Medulla oblongata (tissue), 1 donor: ENCODE measurements around the gene SCCPDH.
"Not testable (repeated sequence)": the region's sequence is repeated elsewhere in the genome, so short reads cannot be mapped to it uniquely, and the experiment has no call there.

Source experiments
- DNase-seq: peaks from one replicate; pipeline ENCODE4 v3.0.0-alpha.2; 2015; ENCODE audit errors: extremely low spot score

Gene SCCPDH

DNA sequence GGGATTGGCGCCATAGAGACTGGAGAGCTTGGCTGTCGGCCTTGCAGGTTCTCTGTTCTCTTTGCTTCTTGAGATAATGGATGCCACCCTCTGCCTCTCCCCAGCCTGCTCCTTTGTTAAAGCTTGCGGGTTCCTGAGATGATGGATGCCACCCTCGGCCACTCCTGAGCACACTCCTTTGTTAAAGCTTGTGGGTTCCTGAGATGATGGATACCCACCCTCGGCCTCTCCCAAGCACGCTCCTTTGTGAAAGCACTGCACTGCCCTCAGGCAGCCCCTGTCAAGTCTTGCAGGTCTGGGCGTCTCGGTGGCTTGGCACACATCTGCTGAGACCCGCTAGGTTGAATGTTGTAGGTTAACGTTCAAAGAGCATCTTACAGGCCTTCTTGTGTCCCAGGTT lies 76.5 kb downstream of the SCCPDH start:
- no peak for DNase-seq

DNA sequence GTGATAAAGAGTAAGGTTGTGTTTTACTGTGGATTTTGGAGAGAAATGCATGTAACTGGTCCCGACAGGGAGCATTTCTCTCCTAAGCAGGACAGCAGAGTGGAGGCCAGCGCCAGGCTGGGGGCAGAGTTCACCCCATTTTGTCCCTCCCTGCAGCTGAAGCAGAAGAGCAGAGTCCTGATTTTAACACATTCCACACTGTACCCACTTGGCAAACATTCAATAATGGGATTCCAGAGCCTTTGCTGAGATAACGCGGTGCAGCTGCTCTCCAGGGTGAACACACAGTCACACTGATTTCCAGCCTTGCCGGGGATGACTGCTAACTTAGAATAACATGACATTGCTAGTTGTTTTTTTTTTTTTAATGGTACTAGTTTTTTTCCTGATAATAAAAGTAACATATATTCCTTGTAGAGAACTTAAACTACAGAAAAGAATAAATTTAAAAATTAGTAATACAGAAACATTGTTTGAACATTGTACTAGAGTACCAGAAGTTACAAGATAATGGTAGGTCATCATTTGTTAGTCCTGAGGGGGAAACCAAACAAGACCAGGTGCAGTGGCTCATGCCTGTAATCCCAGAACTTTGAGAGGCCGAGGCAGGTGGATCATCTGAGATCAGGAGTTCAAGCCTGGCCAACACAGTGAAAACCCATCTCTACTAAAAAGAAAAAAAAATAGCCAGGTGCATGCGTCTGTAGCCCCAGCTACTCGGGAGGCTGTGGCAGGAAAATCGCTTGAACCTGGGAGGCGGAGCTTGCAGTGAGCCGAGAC lies 77.2 kb downstream of the SCCPDH start:
- no peak for DNase-seq

DNA sequence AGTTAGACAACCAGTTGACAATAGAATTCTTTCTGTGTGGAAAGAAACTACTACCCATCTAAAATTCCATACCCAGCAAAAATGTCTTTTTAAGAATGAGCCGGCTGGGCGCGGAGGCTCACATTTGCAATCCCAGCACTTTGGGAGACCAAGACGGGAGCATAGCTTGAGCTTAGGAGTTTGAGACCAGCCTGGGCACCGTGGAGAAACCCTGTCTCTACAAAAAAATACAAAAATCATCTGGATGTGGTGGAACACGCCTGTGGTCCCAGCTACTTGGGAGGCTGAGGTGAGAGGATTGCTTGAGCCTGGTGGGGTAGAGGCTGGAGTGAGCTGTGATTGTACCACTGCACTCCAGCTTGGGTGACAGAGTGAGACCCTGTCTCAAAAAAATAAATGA lies 79.2 kb downstream of the SCCPDH start:
- no peak for DNase-seq

DNA sequence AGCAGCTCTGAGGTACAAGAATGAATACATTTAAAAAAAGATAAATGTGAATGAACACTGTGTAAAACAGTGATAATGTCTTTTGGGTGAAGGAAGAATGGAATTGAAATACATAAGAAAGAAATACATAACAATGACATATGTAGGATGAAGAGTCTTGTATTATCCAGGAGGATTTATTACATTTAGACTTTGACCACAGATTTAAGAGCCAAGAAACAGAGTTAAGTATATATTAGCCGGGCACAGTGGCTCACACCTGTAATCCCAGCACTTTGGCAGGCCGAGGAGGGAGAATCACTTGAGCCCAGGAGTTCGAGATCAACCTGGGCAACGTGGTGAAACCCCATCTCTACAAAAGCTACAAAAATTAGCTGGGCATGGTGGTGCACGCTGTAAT lies 79.7 kb downstream of the SCCPDH start:
- DNase-seq = no peak

DNA sequence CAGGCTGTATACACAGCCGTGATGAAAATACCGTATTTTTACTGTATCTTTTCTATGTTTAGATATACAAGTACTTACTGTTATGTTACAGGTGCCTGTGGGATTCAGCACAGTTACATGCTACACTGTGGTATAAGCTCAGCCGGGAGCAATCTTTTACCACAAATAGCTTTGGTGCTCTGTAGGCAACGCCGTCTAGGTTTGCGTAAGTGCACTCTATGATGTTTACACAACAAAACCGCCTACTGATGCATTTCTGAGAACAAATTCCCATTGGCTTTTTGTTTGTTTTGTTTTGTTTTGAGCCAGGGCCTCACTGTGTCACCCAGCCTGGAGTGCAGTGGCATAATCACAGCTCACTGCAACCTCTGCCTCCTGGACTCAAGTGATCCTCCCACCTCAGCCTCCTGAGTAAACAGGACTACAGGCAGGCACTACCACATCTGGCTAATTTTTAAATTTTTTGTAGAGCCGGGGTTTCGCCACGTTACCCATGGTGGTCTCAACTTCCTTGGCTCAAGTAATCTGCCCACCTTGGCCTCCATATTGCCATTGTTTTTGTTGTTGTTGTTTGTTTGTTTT lies 81.0 kb downstream of the SCCPDH start:
- no peak for DNase-seq

DNA sequence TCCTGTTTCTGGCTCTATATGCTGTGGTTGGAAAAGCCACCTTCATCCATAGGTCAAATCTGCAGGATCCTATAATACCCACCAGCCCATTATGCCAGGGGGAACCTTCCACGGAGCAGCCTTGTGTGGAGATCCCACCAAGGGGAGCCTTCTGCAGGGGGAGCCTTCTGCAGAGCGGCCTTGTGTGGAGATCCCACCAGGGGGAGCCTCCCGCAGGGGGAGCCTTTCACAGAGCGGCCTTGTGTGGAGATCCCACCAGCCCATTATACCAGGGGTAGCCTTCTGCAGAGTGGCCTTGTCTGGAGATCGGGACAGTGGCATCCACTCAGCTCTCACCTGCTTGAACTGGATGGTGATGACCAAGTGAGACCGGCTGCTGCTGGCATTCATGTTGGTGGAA lies 85.3 kb downstream of the SCCPDH start:
- DNase-seq = no peak

DNA sequence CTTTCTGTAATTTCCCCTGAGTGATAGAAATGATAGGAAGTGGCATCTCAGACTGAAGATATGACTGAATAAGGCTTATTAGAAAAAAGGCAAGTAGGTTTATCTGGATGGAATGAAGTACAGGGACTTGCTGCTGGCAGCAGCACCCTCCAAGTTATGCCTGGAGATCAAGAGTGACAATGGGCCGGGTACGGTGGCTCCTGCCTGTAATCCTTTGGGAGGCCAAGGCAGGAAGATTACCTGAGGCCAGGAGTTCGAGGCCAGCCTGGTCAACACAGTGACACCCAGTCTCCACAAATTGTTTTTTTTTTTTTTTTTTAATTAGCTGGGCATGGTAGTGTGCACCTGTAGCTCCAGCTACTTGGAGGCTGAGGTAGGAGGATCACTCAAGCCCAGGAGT lies 87.8 kb downstream of the SCCPDH start:
- no peak for DNase-seq

DNA sequence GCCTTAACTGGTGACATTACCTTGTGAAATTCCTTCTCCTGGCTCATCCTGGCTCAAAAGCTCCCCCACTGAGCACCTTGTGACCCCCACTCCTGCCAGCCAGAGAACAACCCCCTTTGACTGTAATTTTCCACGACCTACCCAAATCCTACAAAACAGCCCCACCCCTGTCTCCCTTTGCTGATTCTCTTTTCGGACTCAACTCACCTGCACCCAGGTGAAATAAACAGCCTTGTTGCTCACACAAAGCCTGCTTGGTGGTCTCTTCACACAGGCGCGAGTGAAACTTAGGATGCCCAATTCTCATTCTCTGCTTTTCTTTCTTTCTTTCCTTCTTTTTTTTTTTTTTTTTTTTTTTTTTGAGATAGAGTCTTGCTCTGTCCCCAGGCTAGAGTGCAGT lies 89.1 kb downstream of the SCCPDH start:
- DNase-seq = not testable (repeated sequence)

DNA sequence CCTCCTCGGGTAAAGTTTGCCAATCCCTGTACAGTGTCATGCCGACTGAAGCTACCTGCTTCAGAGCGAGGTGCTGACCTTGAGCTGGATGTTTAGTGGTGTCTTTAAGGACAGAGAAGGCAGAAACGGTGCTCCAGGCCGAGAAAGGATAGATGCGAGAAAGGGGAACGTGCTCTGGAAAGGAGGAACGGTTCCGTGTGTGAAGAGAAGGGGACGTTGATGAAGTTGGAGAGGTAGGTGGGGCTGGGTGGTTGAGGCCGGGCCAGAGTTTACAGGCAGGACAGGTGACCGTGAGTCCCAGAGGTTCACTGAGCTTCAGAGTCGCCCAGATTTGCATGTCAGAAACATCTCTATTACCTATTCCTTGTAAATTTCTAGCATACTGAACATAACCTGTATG lies 90.7 kb downstream of the SCCPDH start:
- no peak for DNase-seq

DNA sequence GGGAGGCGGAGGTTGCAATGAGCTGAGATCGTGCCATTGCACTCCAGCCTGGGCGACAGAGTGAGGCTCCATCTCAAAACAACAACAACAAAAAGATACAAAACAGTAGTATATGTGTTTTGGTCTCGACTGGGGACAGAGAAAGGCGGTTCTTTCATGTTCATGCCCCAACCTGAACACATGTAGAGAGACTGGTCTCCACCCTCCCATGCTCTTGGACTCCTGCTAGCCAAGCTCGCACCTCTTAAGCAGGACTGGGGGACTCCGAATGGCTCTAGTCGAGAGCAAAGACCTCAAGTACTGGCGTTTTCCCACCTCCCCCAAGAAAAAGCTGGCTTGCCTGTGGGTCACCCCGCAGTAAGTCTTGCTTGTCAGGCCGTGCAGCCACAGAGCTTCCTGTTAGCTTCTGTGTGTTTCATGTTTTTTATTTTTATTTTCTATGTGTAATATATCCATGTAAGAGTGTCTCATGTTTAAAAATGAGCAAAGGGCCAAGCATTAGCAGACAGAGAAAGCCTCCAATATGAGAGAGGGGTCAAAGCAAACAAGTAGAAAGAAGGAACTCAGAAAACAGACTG lies 91.6 kb downstream of the SCCPDH start:
- DNase-seq = no peak
